A549 treated with CORT108297 at 1 μM for 4 hours (cell line): Measurements from ENCODE around the gene C6orf141. TPM values are rescaled to one million over a fixed set of nuclear protein-coding genes. Genes with fewer than 3 reads are reported as not detected.

Source experiments
- total RNA-seq: library from RNA; stranded (reverse); fragments of 200-300 nt; extraction: Qiagen RNA extraction; gene quantifications from 5 replicates; pipeline ENCODE4 v1.2.3, GENCODE V29; 2022

C6orf141 gene
- 18.6 to 21.3 TPM (median 19.1 TPM) in 5 replicates for total RNA-seq

GRCh38 chr6:49550492-49551077 lies at the start of gene C6orf141:
Gene C6orf141 (plus strand): TSS chr6:49550668. CDS start chr6:49550793, 125 bp downstream.

Other genes starting within 250 kb of the C6orf141 start
- gene MMUT, start 87.4 kb upstream of the C6orf141 start, total RNA-seq = 4.7 to 7.7 TPM (median 5.8 TPM) in 5 replicates
- gene CENPQ, start 87.3 kb upstream of the C6orf141 start, total RNA-seq = 6.5 to 8.4 TPM (median 7.6 TPM) in 5 replicates
- not detected in 5 replicates for gene GLYATL3, start 50.7 kb upstream of the C6orf141 start, total RNA-seq
- 0.06 to 0.10 TPM (median 0.07 TPM) in 3 of 5 replicates, not detected in the others for gene RHAG, start 86.2 kb downstream of the C6orf141 start, total RNA-seq
- not detected in 5 replicates for gene CRISP2, start 162.9 kb downstream of the C6orf141 start, total RNA-seq
- gene CRISP3, start 193.7 kb downstream of the C6orf141 start, total RNA-seq = not detected in 5 replicates
- gene PGK2, start 236.6 kb downstream of the C6orf141 start, total RNA-seq = not detected in 5 replicates